ENCODE results near the gene ITIH5.

DNA sequence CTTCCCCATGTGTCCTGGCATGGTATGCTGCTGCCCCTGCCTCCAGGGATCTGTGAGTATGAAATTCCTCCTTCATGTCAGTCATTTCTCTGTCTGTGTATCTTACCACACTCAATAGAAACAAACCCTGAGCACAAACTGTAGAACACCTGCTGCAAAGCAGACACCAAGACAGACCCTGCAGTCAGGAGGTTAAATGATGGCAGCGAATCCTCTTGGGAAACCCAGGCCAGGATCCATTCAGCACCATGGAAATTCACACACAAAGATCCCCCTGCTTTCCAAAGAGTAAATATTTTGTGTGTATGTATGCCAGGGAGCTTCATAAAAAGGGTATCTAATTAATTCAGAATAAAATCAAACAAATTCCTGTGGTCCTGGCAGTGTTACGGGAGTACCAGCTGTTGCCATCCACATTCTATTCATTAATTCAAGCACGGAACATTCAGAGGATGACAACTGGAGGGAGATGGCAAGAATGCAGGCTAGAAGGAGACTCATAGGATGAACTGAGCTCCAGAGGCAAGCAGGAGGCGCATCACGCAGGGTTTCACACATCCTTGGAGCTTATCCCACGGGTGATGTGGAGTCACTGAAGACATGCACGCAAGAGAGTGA lies 14.8 kb downstream of the ITIH5 start:
- no peak for TF ChIP-seq POLR2A (IDR thresholded peaks at IDR 0.05)
- TF ChIP-seq, protein P1, sequence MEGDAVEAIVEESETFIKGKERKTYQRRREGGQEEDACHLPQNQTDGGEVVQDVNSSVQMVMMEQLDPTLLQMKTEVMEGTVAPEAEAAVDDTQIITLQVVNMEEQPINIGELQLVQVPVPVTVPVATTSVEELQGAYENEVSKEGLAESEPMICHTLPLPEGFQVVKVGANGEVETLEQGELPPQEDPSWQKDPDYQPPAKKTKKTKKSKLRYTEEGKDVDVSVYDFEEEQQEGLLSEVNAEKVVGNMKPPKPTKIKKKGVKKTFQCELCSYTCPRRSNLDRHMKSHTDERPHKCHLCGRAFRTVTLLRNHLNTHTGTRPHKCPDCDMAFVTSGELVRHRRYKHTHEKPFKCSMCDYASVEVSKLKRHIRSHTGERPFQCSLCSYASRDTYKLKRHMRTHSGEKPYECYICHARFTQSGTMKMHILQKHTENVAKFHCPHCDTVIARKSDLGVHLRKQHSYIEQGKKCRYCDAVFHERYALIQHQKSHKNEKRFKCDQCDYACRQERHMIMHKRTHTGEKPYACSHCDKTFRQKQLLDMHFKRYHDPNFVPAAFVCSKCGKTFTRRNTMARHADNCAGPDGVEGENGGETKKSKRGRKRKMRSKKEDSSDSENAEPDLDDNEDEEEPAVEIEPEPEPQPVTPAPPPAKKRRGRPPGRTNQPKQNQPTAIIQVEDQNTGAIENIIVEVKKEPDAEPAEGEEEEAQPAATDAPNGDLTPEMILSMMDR (IDR thresholded peaks at IDR 0.05): no peak
